ENCODE data around the gene CEP57L1. TPM values are rescaled to one million over a fixed set of nuclear protein-coding genes. Genes with fewer than 3 reads are reported as not detected.

Gene CEP57L1
- total and polyA plus RNA-seq, 2 experiments from 2014 or later = 11.9 to 18.7 TPM

DNA sequence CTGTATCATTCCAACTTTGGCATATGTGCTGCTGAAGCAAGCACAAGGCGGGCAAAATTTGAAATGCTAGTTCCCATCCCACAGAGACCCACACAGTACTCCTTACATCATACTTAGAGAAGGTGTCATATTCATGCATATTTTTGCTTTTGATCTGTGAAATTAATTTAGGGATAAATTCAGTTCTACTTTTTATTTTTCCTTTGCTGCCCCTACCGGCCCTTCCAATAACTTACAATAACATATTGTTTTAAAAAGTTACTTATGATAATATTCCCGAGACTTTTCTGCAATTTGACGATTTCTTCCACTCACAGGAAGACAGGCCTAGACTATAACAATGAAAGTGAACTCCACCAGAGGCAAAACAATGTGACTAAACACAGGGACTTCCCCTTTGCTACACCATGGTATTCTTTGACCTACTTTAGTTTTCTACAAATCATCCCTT, 35.7 kb upstream of the CEP57L1 start:
- Histone ChIP-seq H3K9me2 (replicated peaks; ENCODE audit: insufficient read depth) (no peaks in the 10 kb centered on the region), H3K9me3 (ENCODE audit: low read depth) (no peaks in the 10 kb centered on the region), H3K27ac (no peak overlapping the region), H3K27me3 (no peaks in the 10 kb centered on the region), H4K20me1 (ENCODE audit: insufficient read depth, poor library complexity, severe bottlenecking) (no peaks in the 10 kb centered on the region), H3K4me2 (no peak overlapping the region), H3K79me2 (peaks cover 22% of the 10 kb centered on the region), H3K4me1 (ENCODE audit: insufficient read depth) (peaks cover 4% of the 10 kb centered on the region), H3K36me3 (replicated peaks; ENCODE audit: insufficient read depth, low read depth) (no peaks in the 10 kb centered on the region), H2AFZ (no peak overlapping the region), H3K4me3 (no peak overlapping the region)
- WGBS (ENCODE audit: low lambda C conversion rate, missing lambda C conversion rate) = 89% methylated on average over 4 of the region's 4 CpGs
- TF ChIP-seq EZH2 (IDR thresholded peaks at IDR 0.05; ENCODE audit: borderline replicate concordance) = no peak
- TF ChIP-seq, protein P1, sequence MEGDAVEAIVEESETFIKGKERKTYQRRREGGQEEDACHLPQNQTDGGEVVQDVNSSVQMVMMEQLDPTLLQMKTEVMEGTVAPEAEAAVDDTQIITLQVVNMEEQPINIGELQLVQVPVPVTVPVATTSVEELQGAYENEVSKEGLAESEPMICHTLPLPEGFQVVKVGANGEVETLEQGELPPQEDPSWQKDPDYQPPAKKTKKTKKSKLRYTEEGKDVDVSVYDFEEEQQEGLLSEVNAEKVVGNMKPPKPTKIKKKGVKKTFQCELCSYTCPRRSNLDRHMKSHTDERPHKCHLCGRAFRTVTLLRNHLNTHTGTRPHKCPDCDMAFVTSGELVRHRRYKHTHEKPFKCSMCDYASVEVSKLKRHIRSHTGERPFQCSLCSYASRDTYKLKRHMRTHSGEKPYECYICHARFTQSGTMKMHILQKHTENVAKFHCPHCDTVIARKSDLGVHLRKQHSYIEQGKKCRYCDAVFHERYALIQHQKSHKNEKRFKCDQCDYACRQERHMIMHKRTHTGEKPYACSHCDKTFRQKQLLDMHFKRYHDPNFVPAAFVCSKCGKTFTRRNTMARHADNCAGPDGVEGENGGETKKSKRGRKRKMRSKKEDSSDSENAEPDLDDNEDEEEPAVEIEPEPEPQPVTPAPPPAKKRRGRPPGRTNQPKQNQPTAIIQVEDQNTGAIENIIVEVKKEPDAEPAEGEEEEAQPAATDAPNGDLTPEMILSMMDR (IDR thresholded peaks at IDR 0.05; ENCODE audit: poor library complexity) = no peak
- TF ChIP-seq EZH2phosphoT487 (IDR thresholded peaks at IDR 0.05; ENCODE audit: low read depth, severe bottlenecking, unreplicated experiment) = no peak
- DNase-seq (ENCODE audit: low spot score) = no peak

DNA sequence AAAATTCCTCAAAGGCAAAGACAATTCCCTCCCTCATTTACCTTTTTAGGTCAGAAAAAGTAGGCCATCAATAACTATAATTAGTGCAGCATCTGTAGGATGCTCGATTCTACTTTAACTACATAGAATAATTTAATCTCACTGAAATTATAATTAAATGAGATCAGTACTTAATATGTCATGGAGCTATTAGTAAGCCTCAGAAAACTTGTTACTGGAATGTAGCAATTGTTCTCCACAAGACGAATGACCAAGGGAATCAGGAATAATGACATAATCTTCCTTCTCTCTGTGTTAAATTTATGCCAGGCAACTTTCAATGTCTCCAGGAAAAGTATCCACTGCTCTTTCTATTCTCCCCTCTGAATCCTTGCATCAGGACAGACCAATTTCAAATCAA, 34.7 kb upstream of the CEP57L1 start:
- no peaks in the 10 kb centered on the region for H4K20me1 ChIP-seq (ENCODE audit: insufficient read depth, poor library complexity, severe bottlenecking)
- H2AFZ ChIP-seq = no peak overlapping the region
- DNase-seq (ENCODE audit: low spot score) = no peak
- no peaks in the 10 kb centered on the region for H3K9me3 ChIP-seq (ENCODE audit: low read depth)
- H3K27ac ChIP-seq = no peak overlapping the region
- no peaks in the 10 kb centered on the region for H3K9me2 ChIP-seq (replicated peaks; ENCODE audit: insufficient read depth)
- peaks cover 4% of the 10 kb centered on the region for H3K4me1 ChIP-seq (ENCODE audit: insufficient read depth)
- TF ChIP-seq EZH2 (IDR thresholded peaks at IDR 0.05; ENCODE audit: borderline replicate concordance) = no peak
- TF ChIP-seq, protein P1 (IDR thresholded peaks at IDR 0.05; ENCODE audit: poor library complexity) = no peak
- TF ChIP-seq EZH2phosphoT487 (IDR thresholded peaks at IDR 0.05; ENCODE audit: low read depth, severe bottlenecking, unreplicated experiment) = no peak
- WGBS (ENCODE audit: low lambda C conversion rate, missing lambda C conversion rate) = 84% methylated on average over 2 of the region's 2 CpGs
- H3K27me3 ChIP-seq = no peaks in the 10 kb centered on the region
- H3K4me2 ChIP-seq = no peak overlapping the region
- no peaks in the 10 kb centered on the region for H3K36me3 ChIP-seq (replicated peaks; ENCODE audit: insufficient read depth, low read depth)
- H3K4me3 ChIP-seq = no peak overlapping the region
- peaks cover 22% of the 10 kb centered on the region for H3K79me2 ChIP-seq

DNA sequence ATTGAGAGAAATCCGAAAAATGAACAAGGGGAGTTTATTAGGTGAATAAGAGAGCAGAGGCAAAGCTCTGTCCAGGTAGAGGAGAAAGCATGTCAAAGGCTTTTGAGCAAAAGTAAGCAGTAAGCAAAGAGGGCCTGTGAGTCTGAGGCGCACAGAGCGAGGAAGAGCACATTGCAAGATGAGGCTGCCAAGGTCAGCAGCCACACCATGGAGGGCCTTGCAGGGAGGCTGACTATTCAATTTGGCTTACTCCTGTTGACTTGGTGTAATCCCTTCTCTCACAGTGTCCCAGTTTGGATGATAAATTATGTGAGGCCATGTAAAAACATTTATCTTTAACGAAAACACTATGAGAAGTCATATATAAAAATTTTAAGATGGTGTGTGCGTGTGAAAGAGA, 33.1 kb upstream of the CEP57L1 start:
- TF ChIP-seq EZH2 (IDR thresholded peaks at IDR 0.05; ENCODE audit: borderline replicate concordance) (no peak), EZH2phosphoT487 (IDR thresholded peaks at IDR 0.05; ENCODE audit: low read depth, severe bottlenecking, unreplicated experiment) (no peak)
- TF ChIP-seq, protein P1 (IDR thresholded peaks at IDR 0.05; ENCODE audit: poor library complexity) = no peak
- Histone ChIP-seq H3K4me2 (no peak overlapping the region), H3K9me2 (replicated peaks; ENCODE audit: insufficient read depth) (no peaks in the 10 kb centered on the region), H3K4me1 (ENCODE audit: insufficient read depth) (peaks cover 4% of the 10 kb centered on the region), H3K4me3 (no peak overlapping the region), H3K27ac (no peak overlapping the region), H4K20me1 (ENCODE audit: insufficient read depth, poor library complexity, severe bottlenecking) (no peaks in the 10 kb centered on the region), H3K79me2 (peaks cover 22% of the 10 kb centered on the region), H3K27me3 (no peaks in the 10 kb centered on the region), H2AFZ (no peak overlapping the region), H3K36me3 (replicated peaks; ENCODE audit: insufficient read depth, low read depth) (no peaks in the 10 kb centered on the region), H3K9me3 (ENCODE audit: low read depth) (no peaks in the 10 kb centered on the region)
- DNase-seq (ENCODE audit: low spot score) = no peak
- 86% methylated on average over 5 of the region's 5 CpGs for WGBS (ENCODE audit: low lambda C conversion rate, missing lambda C conversion rate)
